Liver (tissue), 9 donors: ENCODE data around the gene ZNF770. TPM values are rescaled to one million over a fixed set of nuclear protein-coding genes. Genes with fewer than 3 reads are reported as not detected.

ENCODE experiments used
- DNase-seq: peaks from one replicate; pipeline ENCODE4 v3.0.0-alpha.2; 2017; ENCODE audit warnings: low spot score
- H3K27ac ChIP-seq, 2 donors: one replicate each; pipeline ENCODE4 v1.7.0; 2013; ENCODE audit warnings: inconsistent platforms in 2 of 2, low read length in 2 of 2, control low read depth in 1 of 2, low read depth in 1 of 2, mild to moderate bottlenecking in 1 of 2
- H3K27me3 ChIP-seq, 4 donors: one replicate each; pipeline versions ENCODE4 v1.6.1 to v1.7.0; 2013; ENCODE audit warnings: low read length in 3 of 4, inconsistent platforms in 1 of 4, mild to moderate bottlenecking in 1 of 4, moderate library complexity in 1 of 4; ENCODE audit not compliant: control insufficient read depth in 4 of 4, insufficient read depth in 4 of 4
- H3K36me3 ChIP-seq, 4 donors: one replicate each; pipeline versions ENCODE4 v1.6.1 to v1.7.0; 2013; ENCODE audit warnings: low read length in 3 of 4, mild to moderate bottlenecking in 3 of 4, low read depth in 1 of 4, moderate library complexity in 1 of 4; ENCODE audit not compliant: control insufficient read depth in 4 of 4, insufficient read depth in 3 of 4
- H3K4me1 ChIP-seq, 4 donors: one replicate each; pipeline versions ENCODE4 v1.6.1 to v1.7.0; 2013; ENCODE audit warnings: low read length in 3 of 4, mild to moderate bottlenecking in 3 of 4, moderate library complexity in 1 of 4; ENCODE audit not compliant: control insufficient read depth in 4 of 4, insufficient read depth in 4 of 4
- H3K4me3 ChIP-seq, 3 donors: one replicate each; pipeline versions ENCODE4 v1.6.1 to v1.7.0; 2013; ENCODE audit warnings: low read length in 3 of 3, control low read depth in 1 of 3, low read depth in 1 of 3, mild to moderate bottlenecking in 1 of 3
- H3K9ac ChIP-seq, 2 donors: one replicate each; pipeline ENCODE4 v1.7.0; 2013; ENCODE audit warnings: low read length in 2 of 2, mild to moderate bottlenecking in 2 of 2, moderate library complexity in 2 of 2, control low read depth in 1 of 2, low read depth in 1 of 2
- H3K9me3 ChIP-seq, 4 donors: one replicate each; pipeline versions ENCODE4 v1.6.1 to v1.7.0; 2013; ENCODE audit warnings: low read length in 3 of 4; ENCODE audit not compliant: control insufficient read depth in 4 of 4
- ATF3 ChIP-seq: IDR thresholded peaks from 2 replicates; pipeline ENCODE4 v1.6.1; 2016; ENCODE audit warnings: antibody characterized with exemption
- EGR1 ChIP-seq, 2 donors: IDR thresholded peaks; 2 replicates each; pipeline ENCODE4 v1.6.1; 2016 to 2018; ENCODE audit warnings: antibody characterized with exemption in 2 of 2, low read depth in 2 of 2
- FOXA2 ChIP-seq: IDR thresholded peaks from 2 replicates; pipeline ENCODE4 v1.6.1; 2016; ENCODE audit warnings: antibody characterized with exemption
- GABPA ChIP-seq, 2 donors: IDR thresholded peaks in 1 of 2; conservative IDR thresholded peaks in 1 of 2; 2 replicates each; pipeline ENCODE4 v1.6.1; 2016; ENCODE audit warnings: antibody characterized with exemption in 2 of 2, mild to moderate bottlenecking in 1 of 2, moderate library complexity in 1 of 2
- HNF4A ChIP-seq, 2 donors: conservative IDR thresholded peaks; 2 replicates each; pipeline ENCODE4 v1.6.1; 2016; ENCODE audit warnings: antibody characterized with exemption in 2 of 2, mild to moderate bottlenecking in 2 of 2
- HNF4G ChIP-seq: IDR thresholded peaks from 2 replicates; pipeline ENCODE4 v1.6.1; 2016; ENCODE audit warnings: antibody characterized with exemption
- JUND ChIP-seq, 2 donors: IDR thresholded peaks; 2 replicates each; pipeline ENCODE4 v1.6.1; 2016; ENCODE audit warnings: antibody characterized with exemption in 2 of 2
- MAX ChIP-seq: IDR thresholded peaks from 2 replicates; pipeline ENCODE4 v1.6.1; 2016; ENCODE audit warnings: antibody characterized with exemption
- NR2F2 ChIP-seq: IDR thresholded peaks from 2 replicates; pipeline ENCODE4 v1.6.1; 2016; ENCODE audit warnings: antibody characterized with exemption
- RXRA ChIP-seq, 2 donors: IDR thresholded peaks; 2 replicates each; pipeline ENCODE4 v1.6.1; 2017 to 2018; ENCODE audit warnings: antibody characterized with exemption in 2 of 2, mild to moderate bottlenecking in 1 of 2
- SP1 ChIP-seq: IDR thresholded peaks from 2 replicates; pipeline ENCODE4 v1.6.1; 2018; ENCODE audit warnings: antibody characterized with exemption, mild to moderate bottlenecking
- YY1 ChIP-seq: IDR thresholded peaks from 2 replicates; pipeline ENCODE4 v1.6.1; 2016; ENCODE audit warnings: antibody characterized with exemption, mild to moderate bottlenecking
- ZBTB33 ChIP-seq: IDR thresholded peaks from 2 replicates; pipeline ENCODE4 v1.6.1; 2016; ENCODE audit warnings: antibody characterized with exemption
- WGBS: extraction: QIAGEN DNeasy Blood & Tissue Kit; methylation state at CpG from one replicate; pipeline ENCODE4 v1.1.7; 2013; 5-methylcytosine and 5-hydroxymethylcytosine counted together
- polyA plus RNA-seq, 2 donors: library from polyadenylated mRNA; stranded (reverse) in 1 of 2; unstranded in 1 of 2; fragments of 200-250 nt in 1 of 2; fragments of >200 nt in 1 of 2; fragmentation: Nextera tagmentation in 1 of 2; extraction: Ambion mirVana in 1 of 2; gene quantifications; one replicate each; pipeline versions ENCODE4 v1.2.1 to v1.2.3, GENCODE V29; 2013 to 2015
- total RNA-seq, 2 donors: library from RNA; depleted of rRNA; stranded (reverse); fragments of >200 nt; gene quantifications; one replicate each; pipeline ENCODE4 v1.2.3, GENCODE V29; 2014
- TF ChIP-seq, protein P1 (sequence below): fragments of 150-350 bp; IDR thresholded peaks from 2 replicates; pipeline ENCODE4 v1.5.1; 2017; ENCODE audit warnings: improper control_type of control experiment, low read depth, low read length; ENCODE audit not compliant: missing input control
- TF ChIP-seq, protein P2 (sequence below): IDR thresholded peaks from 2 replicates; pipeline ENCODE4 v1.6.1; 2016; ENCODE audit warnings: antibody characterized with exemption, mild to moderate bottlenecking
- donor health status: healthy.
- donor health status: healthy.
- donor health status: healthy.
- donor health status: healthy.
- donor health status: healthy.

The ZNF770 gene
- total and polyA plus RNA-seq, 4 donors: 9.3 to 74.4 (median 28.5) TPM

DNA sequence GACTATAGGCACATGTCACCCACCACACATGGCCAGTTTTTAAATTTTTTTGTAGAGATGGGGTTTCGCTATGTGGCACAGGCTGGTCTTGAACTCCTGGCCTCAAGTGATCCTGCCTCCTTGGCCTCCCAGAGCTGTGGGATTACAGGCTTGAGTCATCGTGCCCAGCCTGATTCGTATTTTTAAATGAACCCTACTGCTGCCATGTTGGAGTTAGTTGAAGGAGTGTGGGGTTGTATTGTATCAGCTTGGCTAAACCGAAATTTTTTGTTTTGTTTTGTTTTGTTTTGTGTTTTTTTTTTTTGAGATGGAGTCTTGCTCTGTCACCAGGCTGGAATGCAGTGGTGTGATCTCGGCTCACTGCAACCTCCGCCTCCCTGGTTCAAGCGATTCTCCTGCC, 11.8 kb upstream of the ZNF770 start:
- Histone ChIP-seq H3K9me3 (no peaks in the 10 kb centered on the region), H3K4me3 (no peak overlapping the region), H3K4me1 (no peaks in the 10 kb centered on the region), H3K36me3 (no peaks in the 10 kb centered on the region), H3K27ac (no peak overlapping the region), H3K9ac (no peak overlapping the region), H3K27me3 (no peaks in the 10 kb centered on the region)
- 96% methylated on average over 7 of the region's 7 CpGs for WGBS
- TF ChIP-seq GABPA (IDR thresholded peaks at IDR 0.05 in 1 of 2, conservative IDR thresholded peaks at IDR 0.05 in 1 of 2) (no peak), HNF4A (conservative IDR thresholded peaks at IDR 0.05) (no peak), JUND (IDR thresholded peaks at IDR 0.05) (no peak), NR2F2 (no peak), ZBTB33 (no peak), EGR1 (IDR thresholded peaks at IDR 0.05; ENCODE audit: low read depth in 2 of 2) (no peak), RXRA (IDR thresholded peaks at IDR 0.05) (no peak), HNF4G (no peak), YY1 (no peak), ATF3 (no peak)
- TF ChIP-seq, protein P1, sequence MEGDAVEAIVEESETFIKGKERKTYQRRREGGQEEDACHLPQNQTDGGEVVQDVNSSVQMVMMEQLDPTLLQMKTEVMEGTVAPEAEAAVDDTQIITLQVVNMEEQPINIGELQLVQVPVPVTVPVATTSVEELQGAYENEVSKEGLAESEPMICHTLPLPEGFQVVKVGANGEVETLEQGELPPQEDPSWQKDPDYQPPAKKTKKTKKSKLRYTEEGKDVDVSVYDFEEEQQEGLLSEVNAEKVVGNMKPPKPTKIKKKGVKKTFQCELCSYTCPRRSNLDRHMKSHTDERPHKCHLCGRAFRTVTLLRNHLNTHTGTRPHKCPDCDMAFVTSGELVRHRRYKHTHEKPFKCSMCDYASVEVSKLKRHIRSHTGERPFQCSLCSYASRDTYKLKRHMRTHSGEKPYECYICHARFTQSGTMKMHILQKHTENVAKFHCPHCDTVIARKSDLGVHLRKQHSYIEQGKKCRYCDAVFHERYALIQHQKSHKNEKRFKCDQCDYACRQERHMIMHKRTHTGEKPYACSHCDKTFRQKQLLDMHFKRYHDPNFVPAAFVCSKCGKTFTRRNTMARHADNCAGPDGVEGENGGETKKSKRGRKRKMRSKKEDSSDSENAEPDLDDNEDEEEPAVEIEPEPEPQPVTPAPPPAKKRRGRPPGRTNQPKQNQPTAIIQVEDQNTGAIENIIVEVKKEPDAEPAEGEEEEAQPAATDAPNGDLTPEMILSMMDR: no peak
- no peak for DNase-seq

DNA sequence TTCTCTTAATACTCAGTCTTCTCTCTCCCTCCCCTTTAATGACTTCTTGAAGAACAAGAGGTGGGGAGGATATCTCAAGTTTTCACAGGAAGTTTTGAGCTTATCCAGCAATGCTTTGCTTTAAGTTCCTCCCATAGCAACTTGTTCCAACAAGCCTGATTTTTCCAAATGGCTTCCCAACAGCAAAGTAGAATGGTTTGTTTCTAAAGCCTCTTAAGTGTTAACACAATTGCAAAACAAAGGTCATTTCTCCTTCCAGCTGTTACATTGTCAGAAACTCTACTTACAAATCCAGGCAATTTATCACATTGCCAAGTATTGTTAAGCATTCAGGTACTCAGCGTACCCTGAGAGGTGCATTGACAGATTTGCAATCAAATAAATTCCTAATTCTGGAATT, 6.8 kb upstream of the ZNF770 start:
- H3K27ac ChIP-seq: no peak overlapping the region
- H3K9me3 ChIP-seq: no peaks in the 10 kb centered on the region
- whole genome bisulfite sequencing: 96% methylated on average over 1 of the region's 1 CpG
- H3K27me3 ChIP-seq: no peaks in the 10 kb centered on the region
- no peaks in the 10 kb centered on the region for H3K36me3 ChIP-seq
- no peak overlapping the region for H3K4me3 ChIP-seq
- TF ChIP-seq FOXA2: no peak
- TF ChIP-seq HNF4G: no peak
- TF ChIP-seq NR2F2: no peak
- H3K9ac ChIP-seq: no peak overlapping the region
- no peaks in the 10 kb centered on the region for H3K4me1 ChIP-seq
- DNase-seq: no peak

DNA sequence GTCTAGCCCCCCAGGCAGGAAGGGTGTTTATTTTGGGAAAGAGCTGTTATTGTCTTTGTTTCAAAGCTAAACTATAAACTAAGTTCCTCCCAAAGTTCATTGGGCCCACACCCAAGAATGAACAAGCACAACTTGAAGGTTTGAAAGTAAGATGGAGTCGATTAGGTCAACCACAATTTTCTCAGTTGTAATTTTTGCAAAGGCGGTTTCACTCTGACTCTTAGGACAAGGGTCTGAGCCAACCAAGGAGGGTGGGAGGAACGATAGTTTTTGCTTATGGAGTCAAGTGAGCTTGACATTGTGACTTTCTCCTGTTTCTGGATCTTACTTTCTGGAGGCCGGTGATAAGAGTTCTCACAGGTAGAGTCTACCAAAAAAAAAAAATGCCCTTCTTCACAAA, 5.8 kb upstream of the ZNF770 start:
- Histone ChIP-seq H3K9ac (no peak overlapping the region), H3K27ac (no peak overlapping the region), H3K27me3 (no peaks in the 10 kb centered on the region), H3K36me3 (no peaks in the 10 kb centered on the region), H3K4me1 (peaks cover 0 to 3% (median under 1%) of the 10 kb centered on the region in 4 donors), H3K4me3 (no peak overlapping the region), H3K9me3 (no peaks in the 10 kb centered on the region)
- TF ChIP-seq SP1: no peak
- TF ChIP-seq, protein P2, sequence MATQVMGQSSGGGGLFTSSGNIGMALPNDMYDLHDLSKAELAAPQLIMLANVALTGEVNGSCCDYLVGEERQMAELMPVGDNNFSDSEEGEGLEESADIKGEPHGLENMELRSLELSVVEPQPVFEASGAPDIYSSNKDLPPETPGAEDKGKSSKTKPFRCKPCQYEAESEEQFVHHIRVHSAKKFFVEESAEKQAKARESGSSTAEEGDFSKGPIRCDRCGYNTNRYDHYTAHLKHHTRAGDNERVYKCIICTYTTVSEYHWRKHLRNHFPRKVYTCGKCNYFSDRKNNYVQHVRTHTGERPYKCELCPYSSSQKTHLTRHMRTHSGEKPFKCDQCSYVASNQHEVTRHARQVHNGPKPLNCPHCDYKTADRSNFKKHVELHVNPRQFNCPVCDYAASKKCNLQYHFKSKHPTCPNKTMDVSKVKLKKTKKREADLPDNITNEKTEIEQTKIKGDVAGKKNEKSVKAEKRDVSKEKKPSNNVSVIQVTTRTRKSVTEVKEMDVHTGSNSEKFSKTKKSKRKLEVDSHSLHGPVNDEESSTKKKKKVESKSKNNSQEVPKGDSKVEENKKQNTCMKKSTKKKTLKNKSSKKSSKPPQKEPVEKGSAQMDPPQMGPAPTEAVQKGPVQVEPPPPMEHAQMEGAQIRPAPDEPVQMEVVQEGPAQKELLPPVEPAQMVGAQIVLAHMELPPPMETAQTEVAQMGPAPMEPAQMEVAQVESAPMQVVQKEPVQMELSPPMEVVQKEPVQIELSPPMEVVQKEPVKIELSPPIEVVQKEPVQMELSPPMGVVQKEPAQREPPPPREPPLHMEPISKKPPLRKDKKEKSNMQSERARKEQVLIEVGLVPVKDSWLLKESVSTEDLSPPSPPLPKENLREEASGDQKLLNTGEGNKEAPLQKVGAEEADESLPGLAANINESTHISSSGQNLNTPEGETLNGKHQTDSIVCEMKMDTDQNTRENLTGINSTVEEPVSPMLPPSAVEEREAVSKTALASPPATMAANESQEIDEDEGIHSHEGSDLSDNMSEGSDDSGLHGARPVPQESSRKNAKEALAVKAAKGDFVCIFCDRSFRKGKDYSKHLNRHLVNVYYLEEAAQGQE: no peak
- no peak for TF ChIP-seq GABPA (IDR thresholded peaks at IDR 0.05 in 1 of 2, conservative IDR thresholded peaks at IDR 0.05 in 1 of 2)
- TF ChIP-seq MAX: no peak
- no peak for TF ChIP-seq RXRA (IDR thresholded peaks at IDR 0.05)
- DNase-seq: no peak
- WGBS: 87% methylated on average over 4 of the region's 4 CpGs
